Heart left ventricle (tissue), 13 donors: ENCODE results near the gene PCP2.

Experiments
- POLR2A ChIP-seq, 2 donors: fragments of 450-650 bp; IDR thresholded peaks; one replicate each; pipeline ENCODE4 v1.6.1; 2017; ENCODE audit warnings: antibody characterized with exemption in 2 of 2, mild to moderate bottlenecking in 2 of 2, moderate library complexity in 2 of 2
- TF ChIP-seq, protein P1 (sequence below), 12 donors: fragments of 200-600 bp; sonication (generic) in 4 of 12; IDR thresholded peaks; one replicate each; pipeline versions ENCODE4 v1.5.0 to v1.8.0; 2018 to 2022; ENCODE audit warnings: antibody characterized with exemption in 12 of 12, mild to moderate bottlenecking in 5 of 12
- donor health status: ischemic (EF 13 %, LVEDD 7.1; RV severe dilation, severe dysfunction).
- donor health status: DM: no; HTN: yes; CAD: no.
- donor health status: DM: no; HTN: no; CAD: no.
- donor health status: ischemic (EF 25% LVEDD 6.9; RV normal size, moderate dysfunction).
- donor health status: ischemic (EF 25% LVEDD 5.7; RV mildly dilated, moderate dysfunction).
- donor health status: ischemic (EF 35%, LVEDD 5.7; RV mildly dilated, moderate dysfunction).
- donor health status: nonischemic (EF 11% LVEDD 7.7; RV severe dilation, severe dysfunction).
- donor health status: DM: yes; HTN: yes; CAD: no.
- donor health status: PGD.
- donor health status: ischemic (EF 29% LVEDD 5.4; RV normal size, mild dysfunction).
- donor health status: nonischemic (EF 23%, LVEDD 6.1; RV moderate dilation, normal function).

DNA sequence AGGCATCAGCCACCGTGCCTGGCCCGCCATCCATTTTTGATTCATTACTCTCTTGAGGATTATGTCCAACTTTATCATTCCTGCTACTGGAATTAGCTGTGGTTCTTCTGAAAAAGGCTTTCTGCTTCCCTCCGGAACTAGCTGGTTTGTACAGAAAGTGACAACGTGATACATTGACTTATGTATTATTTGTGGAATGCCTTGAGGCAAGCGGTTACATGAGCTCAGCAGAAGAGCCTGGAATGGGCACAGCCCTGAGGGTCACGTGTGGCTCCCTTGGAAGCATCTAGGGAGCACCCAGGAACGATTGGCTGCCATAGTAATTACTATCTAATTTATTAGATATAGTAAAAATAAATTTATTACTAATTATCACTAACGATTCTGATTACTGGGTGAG is 20.9 kb upstream of the PCP2 start:
- TF ChIP-seq, protein P1, sequence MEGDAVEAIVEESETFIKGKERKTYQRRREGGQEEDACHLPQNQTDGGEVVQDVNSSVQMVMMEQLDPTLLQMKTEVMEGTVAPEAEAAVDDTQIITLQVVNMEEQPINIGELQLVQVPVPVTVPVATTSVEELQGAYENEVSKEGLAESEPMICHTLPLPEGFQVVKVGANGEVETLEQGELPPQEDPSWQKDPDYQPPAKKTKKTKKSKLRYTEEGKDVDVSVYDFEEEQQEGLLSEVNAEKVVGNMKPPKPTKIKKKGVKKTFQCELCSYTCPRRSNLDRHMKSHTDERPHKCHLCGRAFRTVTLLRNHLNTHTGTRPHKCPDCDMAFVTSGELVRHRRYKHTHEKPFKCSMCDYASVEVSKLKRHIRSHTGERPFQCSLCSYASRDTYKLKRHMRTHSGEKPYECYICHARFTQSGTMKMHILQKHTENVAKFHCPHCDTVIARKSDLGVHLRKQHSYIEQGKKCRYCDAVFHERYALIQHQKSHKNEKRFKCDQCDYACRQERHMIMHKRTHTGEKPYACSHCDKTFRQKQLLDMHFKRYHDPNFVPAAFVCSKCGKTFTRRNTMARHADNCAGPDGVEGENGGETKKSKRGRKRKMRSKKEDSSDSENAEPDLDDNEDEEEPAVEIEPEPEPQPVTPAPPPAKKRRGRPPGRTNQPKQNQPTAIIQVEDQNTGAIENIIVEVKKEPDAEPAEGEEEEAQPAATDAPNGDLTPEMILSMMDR (IDR thresholded peaks at IDR 0.05) = no peak
- no peak for TF ChIP-seq POLR2A (IDR thresholded peaks at IDR 0.05)
